Astrocyte (in vitro differentiated cells and primary cell): Measurements from ENCODE around the gene PIK3R4. TPM values are rescaled to one million over a fixed set of nuclear protein-coding genes. Genes with fewer than 3 reads are reported as not detected.

Experiments
- DNase-seq: peaks from one replicate; pipeline ENCODE4 v3.0.0-alpha.2; 2010; ENCODE audit warnings: low read depth
- FAIRE-seq: peaks from 2 replicates; lab custom pipeline; 2011; peaks lifted over from hg19 to GRCh38; lab: Jason Lieb, UNC
- H2AFZ ChIP-seq: 2 replicates; pipeline ENCODE4 v1.6.0; 2012; ENCODE audit warnings: low read depth, low read length, inconsistent platforms
- H3K27ac ChIP-seq: 2 replicates; pipeline ENCODE4 v1.5.1; 2011; ENCODE audit warnings: low read depth, low read length, inconsistent platforms
- H3K27me3 ChIP-seq: 2 replicates; pipeline ENCODE4 v1.6.0; 2011; ENCODE audit warnings: low read length, inconsistent platforms; ENCODE audit not compliant: insufficient read depth
- H3K36me3 ChIP-seq: 2 replicates; pipeline ENCODE4 v1.5.1; 2011; ENCODE audit warnings: low read length, inconsistent platforms; ENCODE audit not compliant: insufficient read depth
- H3K4me1 ChIP-seq: 2 replicates; pipeline ENCODE4 v1.5.1; 2011; ENCODE audit warnings: low read length, inconsistent platforms; ENCODE audit not compliant: insufficient read depth
- H3K4me2 ChIP-seq: 2 replicates; pipeline ENCODE4 v1.6.0; 2012; ENCODE audit warnings: low read length, inconsistent platforms
- H3K4me3 ChIP-seq: 2 replicates; pipeline ENCODE4 v1.5.1; 2011; ENCODE audit warnings: low read depth, mild to moderate bottlenecking, low read length, inconsistent platforms; ENCODE audit not compliant: insufficient read depth
- H3K79me2 ChIP-seq: 2 replicates; pipeline ENCODE4 v1.6.0; 2012; ENCODE audit warnings: mild to moderate bottlenecking, low read length, inconsistent platforms; ENCODE audit not compliant: insufficient read depth
- H3K9ac ChIP-seq: 2 replicates; pipeline ENCODE4 v1.6.0; 2012; ENCODE audit warnings: mild to moderate bottlenecking, low read length, inconsistent platforms
- H3K9me3 ChIP-seq: 2 replicates; pipeline ENCODE4 v1.5.1; 2012; ENCODE audit warnings: low read depth, mild to moderate bottlenecking, low read length, inconsistent platforms; ENCODE audit not compliant: insufficient read depth
- H4K20me1 ChIP-seq: 2 replicates; pipeline ENCODE4 v1.6.0; 2012; ENCODE audit warnings: low read length, inconsistent platforms; ENCODE audit not compliant: insufficient read depth
- H3K27ac Mint-ChIP-seq: one replicate; pipeline ENCODE4 v1.8.0; 2021; ENCODE audit warnings: mild to moderate bottlenecking, mixed read lengths; ENCODE audit not compliant: unreplicated experiment
- H3K27me3 Mint-ChIP-seq: one replicate; pipeline ENCODE4 v1.8.0; 2021; ENCODE audit warnings: low read depth, mixed read lengths; ENCODE audit not compliant: unreplicated experiment
- H3K36me3 Mint-ChIP-seq: one replicate; pipeline ENCODE4 v1.8.0; 2021; ENCODE audit warnings: low read depth, mixed read lengths; ENCODE audit not compliant: unreplicated experiment
- H3K4me1 Mint-ChIP-seq: one replicate; pipeline ENCODE4 v1.8.0; 2021; ENCODE audit warnings: low read depth, mixed read lengths; ENCODE audit not compliant: unreplicated experiment
- H3K4me3 Mint-ChIP-seq: one replicate; pipeline ENCODE4 v1.8.0; 2021; ENCODE audit warnings: mild to moderate bottlenecking, moderate library complexity, mixed read lengths; ENCODE audit not compliant: unreplicated experiment
- H3K9me3 Mint-ChIP-seq: one replicate; pipeline ENCODE4 v1.8.0; 2021; ENCODE audit warnings: mild to moderate bottlenecking, mixed read lengths; ENCODE audit not compliant: unreplicated experiment
- EZH2 ChIP-seq: IDR thresholded peaks from 2 replicates; pipeline ENCODE4 v1.6.1; 2012; ENCODE audit warnings: mild to moderate bottlenecking, low read length, inconsistent platforms; ENCODE audit not compliant: insufficient read depth
- total RNA-seq: library from RNA; stranded (reverse); gene quantifications from 2 replicates; pipeline ENCODE4 v1.2.1, GENCODE V29; 2021
- TF ChIP-seq, protein P1 (sequence below): IDR thresholded peaks from 2 replicates; pipeline ENCODE4 v1.5.1; 2011; ENCODE audit warnings: low read depth, mild to moderate bottlenecking, inconsistent platforms, low read length, moderate library complexity; ENCODE audit not compliant: insufficient read depth

Gene PIK3R4
- total RNA-seq, 1 donor from 2014 or later: 22.2 TPM

DNA sequence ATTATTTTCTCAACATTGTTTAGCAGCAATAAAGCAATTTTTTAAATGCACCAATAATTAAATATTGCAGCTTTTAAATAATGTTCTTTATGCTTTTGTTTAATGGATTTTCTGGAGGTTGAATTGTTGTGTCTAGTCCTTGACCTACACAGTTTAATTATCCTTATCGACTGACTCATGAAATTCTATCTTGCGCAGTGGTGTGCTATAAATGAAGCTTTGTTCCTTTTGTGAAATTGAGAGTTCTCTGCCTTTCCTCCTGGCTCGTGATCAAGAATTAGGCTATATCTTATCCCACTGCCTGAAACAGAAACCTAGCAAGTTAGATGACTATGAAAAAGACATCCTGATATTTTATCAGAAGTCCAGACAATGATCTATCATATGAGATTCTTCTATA lies 37.0 kb upstream of the PIK3R4 start:
- peaks cover 28% of the 10 kb centered on the region for H3K4me1 Mint-ChIP-seq
- no peak overlapping the region for H2AFZ ChIP-seq
- FAIRE-seq: no peak

DNA sequence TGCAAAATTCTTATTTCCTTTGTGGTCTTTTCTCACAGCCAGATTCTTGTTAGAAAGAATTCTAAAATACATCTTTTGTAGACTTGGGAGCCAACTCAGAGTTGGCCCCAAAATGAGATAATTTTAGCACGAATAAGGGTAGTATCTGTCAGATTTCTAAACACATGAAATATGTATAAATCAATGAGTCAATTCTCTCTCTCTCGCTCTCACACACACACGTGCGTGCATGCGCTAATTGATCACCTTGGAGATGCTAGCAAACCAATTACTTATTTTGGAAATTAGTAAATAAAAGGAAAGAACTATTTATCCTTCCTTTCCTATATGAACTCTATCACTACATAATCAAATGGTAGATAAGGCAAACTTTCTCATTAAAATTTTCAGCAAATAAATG lies 32.9 kb upstream of the PIK3R4 start:
- H3K4me3 ChIP-seq: no peak overlapping the region
- no peaks in the 10 kb centered on the region for H3K36me3 ChIP-seq
- FAIRE-seq (no peak), DNase-seq (no peak)
- no peaks in the 10 kb centered on the region for H3K27me3 ChIP-seq
- no peaks in the 10 kb centered on the region for H4K20me1 ChIP-seq
- H3K9me3 ChIP-seq: no peaks in the 10 kb centered on the region
- H3K36me3 Mint-ChIP-seq: no peaks in the 10 kb centered on the region
- no peak overlapping the region for H3K4me3 Mint-ChIP-seq
- H2AFZ ChIP-seq: no peak overlapping the region
- no peak overlapping the region for H3K4me2 ChIP-seq
- no peaks in the 10 kb centered on the region for H3K9me3 Mint-ChIP-seq
- TF ChIP-seq, protein P1, sequence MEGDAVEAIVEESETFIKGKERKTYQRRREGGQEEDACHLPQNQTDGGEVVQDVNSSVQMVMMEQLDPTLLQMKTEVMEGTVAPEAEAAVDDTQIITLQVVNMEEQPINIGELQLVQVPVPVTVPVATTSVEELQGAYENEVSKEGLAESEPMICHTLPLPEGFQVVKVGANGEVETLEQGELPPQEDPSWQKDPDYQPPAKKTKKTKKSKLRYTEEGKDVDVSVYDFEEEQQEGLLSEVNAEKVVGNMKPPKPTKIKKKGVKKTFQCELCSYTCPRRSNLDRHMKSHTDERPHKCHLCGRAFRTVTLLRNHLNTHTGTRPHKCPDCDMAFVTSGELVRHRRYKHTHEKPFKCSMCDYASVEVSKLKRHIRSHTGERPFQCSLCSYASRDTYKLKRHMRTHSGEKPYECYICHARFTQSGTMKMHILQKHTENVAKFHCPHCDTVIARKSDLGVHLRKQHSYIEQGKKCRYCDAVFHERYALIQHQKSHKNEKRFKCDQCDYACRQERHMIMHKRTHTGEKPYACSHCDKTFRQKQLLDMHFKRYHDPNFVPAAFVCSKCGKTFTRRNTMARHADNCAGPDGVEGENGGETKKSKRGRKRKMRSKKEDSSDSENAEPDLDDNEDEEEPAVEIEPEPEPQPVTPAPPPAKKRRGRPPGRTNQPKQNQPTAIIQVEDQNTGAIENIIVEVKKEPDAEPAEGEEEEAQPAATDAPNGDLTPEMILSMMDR: no peak
- no peak for TF ChIP-seq EZH2
- H3K4me1 Mint-ChIP-seq: no peaks in the 10 kb centered on the region
- H3K4me1 ChIP-seq: no peaks in the 10 kb centered on the region
- H3K27ac ChIP-seq: no peak overlapping the region
- no peaks in the 10 kb centered on the region for H3K27me3 Mint-ChIP-seq
- H3K79me2 ChIP-seq: no peaks in the 10 kb centered on the region
- H3K27ac Mint-ChIP-seq: no peak overlapping the region
- no peak overlapping the region for H3K9ac ChIP-seq

More for the DNA sequence above, 37.0 kb upstream of the PIK3R4 start:
- Mint-ChIP-seq H3K4me3 (no peak overlapping the region), H3K27me3 (no peaks in the 10 kb centered on the region), H3K27ac (no peak overlapping the region), H3K36me3 (no peaks in the 10 kb centered on the region), H3K9me3 (no peaks in the 10 kb centered on the region)
- Histone ChIP-seq H3K36me3 (no peaks in the 10 kb centered on the region), H4K20me1 (no peaks in the 10 kb centered on the region), H3K9me3 (no peaks in the 10 kb centered on the region), H3K27ac (no peak overlapping the region), H3K4me1 (no peaks in the 10 kb centered on the region), H3K4me3 (no peak overlapping the region), H3K9ac (no peak overlapping the region), H3K79me2 (no peaks in the 10 kb centered on the region), H3K27me3 (no peaks in the 10 kb centered on the region), H3K4me2 (no peak overlapping the region)
- no peak for TF ChIP-seq EZH2
- TF ChIP-seq, protein P1: no peak
- DNase-seq: peak; percentile 26

DNA sequence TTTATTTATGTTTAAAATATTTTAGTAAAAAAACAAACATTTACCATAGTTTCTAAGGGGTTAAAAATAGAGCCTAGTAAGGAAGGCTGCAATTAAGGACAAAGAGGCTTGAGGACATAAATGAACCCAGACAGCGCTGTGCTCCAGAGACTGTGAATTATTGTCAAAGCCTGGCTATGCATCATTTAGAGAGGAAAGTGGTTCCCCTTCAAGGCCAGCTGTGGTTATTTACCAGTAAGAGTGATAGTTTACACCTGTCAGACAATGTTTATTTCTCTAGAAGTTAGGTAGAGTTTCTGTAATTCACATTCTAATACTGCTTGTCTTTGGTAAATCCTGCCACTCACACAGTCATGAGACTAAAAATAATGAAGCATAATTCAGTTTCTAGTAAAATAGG lies 32.4 kb upstream of the PIK3R4 start:
- FAIRE-seq: no peak

More for the DNA sequence above, 32.4 kb upstream of the PIK3R4 start:
- H3K27me3 ChIP-seq: no peaks in the 10 kb centered on the region
- no peaks in the 10 kb centered on the region for H3K4me1 ChIP-seq
- no peaks in the 10 kb centered on the region for H4K20me1 ChIP-seq
- H3K4me3 ChIP-seq: no peak overlapping the region
- no peak overlapping the region for H3K4me2 ChIP-seq
- Mint-ChIP-seq H3K27me3 (no peaks in the 10 kb centered on the region), H3K27ac (no peak overlapping the region), H3K4me3 (no peak overlapping the region), H3K9me3 (no peaks in the 10 kb centered on the region), H3K4me1 (no peaks in the 10 kb centered on the region), H3K36me3 (no peaks in the 10 kb centered on the region)
- H3K79me2 ChIP-seq: no peaks in the 10 kb centered on the region
- H3K36me3 ChIP-seq: no peaks in the 10 kb centered on the region
- H3K9ac ChIP-seq: no peak overlapping the region
- TF ChIP-seq, protein P1: no peak
- TF ChIP-seq EZH2: no peak
- H3K9me3 ChIP-seq: no peaks in the 10 kb centered on the region
- H2AFZ ChIP-seq: no peak overlapping the region
- DNase-seq: no peak
- no peak overlapping the region for H3K27ac ChIP-seq
